Astrocyte (in vitro differentiated cells and primary cell): Measurements from ENCODE around the gene SLC38A1. TPM values are rescaled to one million over a fixed set of nuclear protein-coding genes. Genes with fewer than 3 reads are reported as not detected.
"Not testable (repeated sequence)": the region's sequence is repeated elsewhere in the genome, so short reads cannot be mapped to it uniquely, and the experiment has no call there.

ENCODE experiments used
- DNase-seq: peaks from one replicate; pipeline ENCODE4 v3.0.0-alpha.2; 2010; ENCODE audit warnings: low read depth
- FAIRE-seq: peaks from 2 replicates; lab custom pipeline; 2011; peaks lifted over from hg19 to GRCh38; lab: Jason Lieb, UNC
- H2AFZ ChIP-seq: 2 replicates; pipeline ENCODE4 v1.6.0; 2012; ENCODE audit warnings: low read depth, low read length, inconsistent platforms
- H3K27ac ChIP-seq: 2 replicates; pipeline ENCODE4 v1.5.1; 2011; ENCODE audit warnings: low read depth, low read length, inconsistent platforms
- H3K27me3 ChIP-seq: 2 replicates; pipeline ENCODE4 v1.6.0; 2011; ENCODE audit warnings: low read length, inconsistent platforms; ENCODE audit not compliant: insufficient read depth
- H3K36me3 ChIP-seq: 2 replicates; pipeline ENCODE4 v1.5.1; 2011; ENCODE audit warnings: low read length, inconsistent platforms; ENCODE audit not compliant: insufficient read depth
- H3K4me1 ChIP-seq: 2 replicates; pipeline ENCODE4 v1.5.1; 2011; ENCODE audit warnings: low read length, inconsistent platforms; ENCODE audit not compliant: insufficient read depth
- H3K4me2 ChIP-seq: 2 replicates; pipeline ENCODE4 v1.6.0; 2012; ENCODE audit warnings: low read length, inconsistent platforms
- H3K4me3 ChIP-seq: 2 replicates; pipeline ENCODE4 v1.5.1; 2011; ENCODE audit warnings: low read depth, mild to moderate bottlenecking, low read length, inconsistent platforms; ENCODE audit not compliant: insufficient read depth
- H3K79me2 ChIP-seq: 2 replicates; pipeline ENCODE4 v1.6.0; 2012; ENCODE audit warnings: mild to moderate bottlenecking, low read length, inconsistent platforms; ENCODE audit not compliant: insufficient read depth
- H3K9ac ChIP-seq: 2 replicates; pipeline ENCODE4 v1.6.0; 2012; ENCODE audit warnings: mild to moderate bottlenecking, low read length, inconsistent platforms
- H3K9me3 ChIP-seq: 2 replicates; pipeline ENCODE4 v1.5.1; 2012; ENCODE audit warnings: low read depth, mild to moderate bottlenecking, low read length, inconsistent platforms; ENCODE audit not compliant: insufficient read depth
- H4K20me1 ChIP-seq: 2 replicates; pipeline ENCODE4 v1.6.0; 2012; ENCODE audit warnings: low read length, inconsistent platforms; ENCODE audit not compliant: insufficient read depth
- H3K27ac Mint-ChIP-seq: one replicate; pipeline ENCODE4 v1.8.0; 2021; ENCODE audit warnings: mild to moderate bottlenecking, mixed read lengths; ENCODE audit not compliant: unreplicated experiment
- H3K27me3 Mint-ChIP-seq: one replicate; pipeline ENCODE4 v1.8.0; 2021; ENCODE audit warnings: low read depth, mixed read lengths; ENCODE audit not compliant: unreplicated experiment
- H3K36me3 Mint-ChIP-seq: one replicate; pipeline ENCODE4 v1.8.0; 2021; ENCODE audit warnings: low read depth, mixed read lengths; ENCODE audit not compliant: unreplicated experiment
- H3K4me1 Mint-ChIP-seq: one replicate; pipeline ENCODE4 v1.8.0; 2021; ENCODE audit warnings: low read depth, mixed read lengths; ENCODE audit not compliant: unreplicated experiment
- H3K4me3 Mint-ChIP-seq: one replicate; pipeline ENCODE4 v1.8.0; 2021; ENCODE audit warnings: mild to moderate bottlenecking, moderate library complexity, mixed read lengths; ENCODE audit not compliant: unreplicated experiment
- H3K9me3 Mint-ChIP-seq: one replicate; pipeline ENCODE4 v1.8.0; 2021; ENCODE audit warnings: mild to moderate bottlenecking, mixed read lengths; ENCODE audit not compliant: unreplicated experiment
- EZH2 ChIP-seq: IDR thresholded peaks from 2 replicates; pipeline ENCODE4 v1.6.1; 2012; ENCODE audit warnings: mild to moderate bottlenecking, low read length, inconsistent platforms; ENCODE audit not compliant: insufficient read depth
- total RNA-seq: library from RNA; stranded (reverse); gene quantifications from 2 replicates; pipeline ENCODE4 v1.2.1, GENCODE V29; 2021
- TF ChIP-seq, protein P1 (sequence below): IDR thresholded peaks from 2 replicates; pipeline ENCODE4 v1.5.1; 2011; ENCODE audit warnings: low read depth, mild to moderate bottlenecking, inconsistent platforms, low read length, moderate library complexity; ENCODE audit not compliant: insufficient read depth

The SLC38A1 gene
- total RNA-seq, 1 donor from 2014 or later: 160 TPM

- H3K27me3 Mint-ChIP-seq: no peaks in the 10 kb centered on the region
- Histone ChIP-seq H3K9ac (no peak overlapping the region), H3K9me3 (no peaks in the 10 kb centered on the region), H2AFZ (no peak overlapping the region), H3K4me3 (no peak overlapping the region), H3K4me1 (peaks cover 5% of the 10 kb centered on the region), H3K27ac (no peak overlapping the region), H3K4me2 (no peak overlapping the region), H4K20me1 (no peaks in the 10 kb centered on the region), H3K36me3 (no peaks in the 10 kb centered on the region), H3K27me3 (no peaks in the 10 kb centered on the region), H3K79me2 (no peaks in the 10 kb centered on the region)
- TF ChIP-seq, protein P1, sequence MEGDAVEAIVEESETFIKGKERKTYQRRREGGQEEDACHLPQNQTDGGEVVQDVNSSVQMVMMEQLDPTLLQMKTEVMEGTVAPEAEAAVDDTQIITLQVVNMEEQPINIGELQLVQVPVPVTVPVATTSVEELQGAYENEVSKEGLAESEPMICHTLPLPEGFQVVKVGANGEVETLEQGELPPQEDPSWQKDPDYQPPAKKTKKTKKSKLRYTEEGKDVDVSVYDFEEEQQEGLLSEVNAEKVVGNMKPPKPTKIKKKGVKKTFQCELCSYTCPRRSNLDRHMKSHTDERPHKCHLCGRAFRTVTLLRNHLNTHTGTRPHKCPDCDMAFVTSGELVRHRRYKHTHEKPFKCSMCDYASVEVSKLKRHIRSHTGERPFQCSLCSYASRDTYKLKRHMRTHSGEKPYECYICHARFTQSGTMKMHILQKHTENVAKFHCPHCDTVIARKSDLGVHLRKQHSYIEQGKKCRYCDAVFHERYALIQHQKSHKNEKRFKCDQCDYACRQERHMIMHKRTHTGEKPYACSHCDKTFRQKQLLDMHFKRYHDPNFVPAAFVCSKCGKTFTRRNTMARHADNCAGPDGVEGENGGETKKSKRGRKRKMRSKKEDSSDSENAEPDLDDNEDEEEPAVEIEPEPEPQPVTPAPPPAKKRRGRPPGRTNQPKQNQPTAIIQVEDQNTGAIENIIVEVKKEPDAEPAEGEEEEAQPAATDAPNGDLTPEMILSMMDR: no peak
- no peak for TF ChIP-seq EZH2
- no peak for FAIRE-seq
- DNase-seq: no peak
- H3K36me3 Mint-ChIP-seq: no peaks in the 10 kb centered on the region
- no peak overlapping the region for H3K4me3 Mint-ChIP-seq
- no peaks in the 10 kb centered on the region for H3K9me3 Mint-ChIP-seq
- H3K27ac Mint-ChIP-seq: no peak overlapping the region
- H3K4me1 Mint-ChIP-seq: no peaks in the 10 kb centered on the region
These were observed 103.7 kb downstream of the SLC38A1 start for GRCh38 chr12:46165191-46165590.

DNA sequence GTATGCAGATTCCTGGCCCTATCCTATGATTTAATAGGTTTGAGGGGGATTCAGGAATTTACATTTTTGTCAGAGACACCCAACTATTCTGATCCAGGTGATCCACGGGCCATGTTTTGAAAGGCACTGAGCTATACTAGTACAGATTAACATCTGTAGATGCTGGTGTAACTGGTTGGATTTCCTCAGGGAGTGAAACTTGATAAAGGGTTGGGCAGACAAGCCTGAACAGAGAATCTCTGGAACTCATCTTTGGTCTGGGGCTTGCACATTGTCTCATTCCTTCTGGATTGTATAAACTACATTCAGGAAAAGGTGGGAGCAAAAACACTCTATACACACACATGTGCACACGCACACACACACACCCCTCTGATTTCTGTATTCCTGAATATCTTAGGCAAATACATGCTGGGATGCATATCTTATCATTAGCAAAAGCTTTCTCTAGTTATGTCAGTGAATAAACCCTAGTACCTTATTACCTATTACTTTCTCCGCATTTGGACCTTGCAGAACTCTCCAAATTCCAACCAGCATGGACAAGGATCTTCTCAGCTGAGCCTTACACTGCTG is 104.6 kb downstream of the SLC38A1 start:
- peaks cover 8% of the 10 kb centered on the region for H3K4me1 ChIP-seq
- no peak overlapping the region for H3K4me3 ChIP-seq
- no peaks in the 10 kb centered on the region for H3K4me1 Mint-ChIP-seq
- H3K9me3 ChIP-seq: no peaks in the 10 kb centered on the region
- no peak for DNase-seq
- H3K27me3 ChIP-seq: no peaks in the 10 kb centered on the region
- no peaks in the 10 kb centered on the region for H3K79me2 ChIP-seq
- no peaks in the 10 kb centered on the region for H3K27me3 Mint-ChIP-seq
- H3K27ac ChIP-seq: no peak overlapping the region
- H3K36me3 Mint-ChIP-seq: no peaks in the 10 kb centered on the region
- H4K20me1 ChIP-seq: no peaks in the 10 kb centered on the region
- no peak overlapping the region for H2AFZ ChIP-seq
- H3K36me3 ChIP-seq: no peaks in the 10 kb centered on the region
- no peak overlapping the region for H3K27ac Mint-ChIP-seq
- TF ChIP-seq, protein P1: no peak
- no peak for TF ChIP-seq EZH2
- H3K9me3 Mint-ChIP-seq: no peaks in the 10 kb centered on the region
- H3K9ac ChIP-seq: no peak overlapping the region
- no peak overlapping the region for H3K4me2 ChIP-seq
- H3K4me3 Mint-ChIP-seq: no peak overlapping the region
- FAIRE-seq: no peak

DNA sequence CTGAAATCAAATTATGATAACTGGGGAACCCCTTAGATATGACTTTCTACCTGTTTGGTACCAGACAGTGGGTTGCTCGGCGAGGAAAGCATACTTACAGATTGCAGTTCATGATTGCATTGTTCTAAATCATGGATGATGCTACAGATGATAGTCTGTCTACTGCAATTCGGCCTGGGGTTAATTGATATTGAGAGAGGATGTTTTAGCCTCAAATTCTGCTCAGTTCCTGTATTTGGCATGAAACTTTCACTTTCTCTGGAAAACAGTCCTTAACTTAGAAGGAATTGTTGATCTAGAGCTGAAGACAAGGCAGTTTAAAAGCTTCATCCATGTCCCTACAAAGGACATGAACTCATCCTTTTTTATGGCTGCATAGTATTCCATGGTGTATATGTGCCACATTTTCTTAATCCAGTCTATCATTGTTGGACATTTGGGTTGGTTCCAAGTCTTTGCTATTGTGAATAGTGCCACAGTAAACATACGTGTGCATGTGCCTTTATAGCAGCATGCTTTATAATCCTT is 106.2 kb downstream of the SLC38A1 start:
- not testable (repeated sequence) for H3K9me3 ChIP-seq, H3K27ac ChIP-seq, H3K4me1 Mint-ChIP-seq, H2AFZ ChIP-seq, H3K79me2 ChIP-seq, H3K27ac Mint-ChIP-seq, H3K9me3 Mint-ChIP-seq, H3K27me3 ChIP-seq, H3K4me1 ChIP-seq, H3K36me3 Mint-ChIP-seq, H3K27me3 Mint-ChIP-seq, H3K4me3 ChIP-seq, H3K4me2 ChIP-seq, FAIRE-seq, DNase-seq, H3K4me3 Mint-ChIP-seq, H4K20me1 ChIP-seq, H3K36me3 ChIP-seq, H3K9ac ChIP-seq
